IMR-90 (cell line): Measurements from ENCODE around the gene SGPL1. TPM values are rescaled to one million over a fixed set of nuclear protein-coding genes. Genes with fewer than 3 reads are reported as not detected.

Experiments used
- ATAC-seq: fragments of 200-7000 bp; cut with Tn5 transposase; 2 replicates; pipeline ENCODE4 v1.9.1; 2020; ENCODE audit warnings: low read depth, mild to moderate bottlenecking, moderate library complexity
- BruUV-seq: library from RNA; stranded (reverse); fragments of 400-500 nt; replicated peaks from 2 replicates; lab custom pipeline; 2021; lab: Mats Ljungman, UMichigan
- CTCF ChIA-PET: fragments of 300-600 bp; formaldehyde crosslinking; extraction: SDS; loops from one replicate; lab custom pipeline; 2021; ENCODE audit warnings: antibody characterized with exemption; lab: Yijun Ruan, JAX
- POLR2A ChIA-PET: fragments of 300-600 bp; sonication (Branson Sonifier 250); formaldehyde crosslinking; loops from one replicate; lab custom pipeline; 2022; ENCODE audit warnings: antibody characterized with exemption; ENCODE audit not compliant: unreplicated experiment; lab: Charles Lee
- DNase-seq: peaks from one replicate; pipeline ENCODE4 v3.0.0; 2013
- H2AFZ ChIP-seq: replicated peaks from 2 replicates; pipeline ENCODE3; 2013; ENCODE audit warnings: low read length, mild to moderate bottlenecking; ENCODE audit not compliant: poor library complexity
- H2AK5ac ChIP-seq: 2 replicates; pipeline ENCODE4 v1.6.1; 2013; ENCODE audit warnings: low read depth, low read length, inconsistent platforms
- H2AK9ac ChIP-seq: replicated peaks from 2 replicates; pipeline ENCODE3; 2013; ENCODE audit warnings: mild to moderate bottlenecking, low read depth, low read length, moderate library complexity; ENCODE audit not compliant: poor library complexity
- H2BK120ac ChIP-seq: 2 replicates; pipeline ENCODE4 v1.6.1; 2013; ENCODE audit warnings: low read depth, low read length, inconsistent platforms
- H2BK15ac ChIP-seq: 3 replicates; pipeline ENCODE4 v1.6.1; 2013; ENCODE audit warnings: low read depth, low read length, inconsistent platforms
- H2BK20ac ChIP-seq: 2 replicates; pipeline ENCODE4 v1.6.1; 2013; ENCODE audit warnings: low read depth, mild to moderate bottlenecking, inconsistent platforms, low read length, moderate library complexity
- H2BK5ac ChIP-seq: 2 replicates; pipeline ENCODE4 v1.6.1; 2013; ENCODE audit warnings: mild to moderate bottlenecking, low read depth, low read length, inconsistent platforms; ENCODE audit not compliant: poor library complexity, severe bottlenecking
- H3K14ac ChIP-seq: replicated peaks from 2 replicates; pipeline ENCODE4 v1.6.1; 2013; ENCODE audit warnings: low read depth, low read length, inconsistent platforms
- H3K18ac ChIP-seq: 2 replicates; pipeline ENCODE4 v1.6.1; 2013; ENCODE audit warnings: low read depth, low read length, control low read depth
- H3K23ac ChIP-seq: 2 replicates; pipeline ENCODE4 v1.6.1; 2013; ENCODE audit warnings: low read depth, low read length, inconsistent platforms
- H3K27ac ChIP-seq: 2 replicates; pipeline ENCODE4 v1.5.1; 2013; ENCODE audit warnings: mild to moderate bottlenecking, control low read depth, low read length; ENCODE audit not compliant: insufficient read depth
- H3K27me3 ChIP-seq: 2 replicates; pipeline ENCODE4 v1.6.1; 2013; ENCODE audit warnings: low read length; ENCODE audit not compliant: control insufficient read depth, insufficient read depth
- H3K36me3 ChIP-seq: 2 replicates; pipeline ENCODE4 v1.6.1; 2013; ENCODE audit warnings: low read length, mixed read lengths; ENCODE audit not compliant: control insufficient read depth, insufficient read depth
- H3K4ac ChIP-seq: 2 replicates; pipeline ENCODE4 v1.6.1; 2013; ENCODE audit warnings: low read depth, low read length, inconsistent platforms
- H3K4me1 ChIP-seq: 2 replicates; pipeline ENCODE4 v1.6.1; 2013; ENCODE audit warnings: low read length, mixed read lengths; ENCODE audit not compliant: control insufficient read depth, insufficient read depth
- H3K4me2 ChIP-seq: 2 replicates; pipeline ENCODE4 v1.6.1; 2013; ENCODE audit warnings: low read depth, mild to moderate bottlenecking, control low read depth, low read length, moderate library complexity
- H3K4me3 ChIP-seq: 2 replicates; pipeline ENCODE4 v1.5.1; 2013; ENCODE audit warnings: low read depth, mild to moderate bottlenecking, control low read depth, low read length, moderate library complexity; ENCODE audit not compliant: insufficient read depth
- H3K56ac ChIP-seq: 2 replicates; pipeline ENCODE4 v1.6.1; 2013; ENCODE audit warnings: low read length, inconsistent platforms; ENCODE audit not compliant: insufficient read depth; ENCODE audit errors: extremely low read depth
- H3K79me1 ChIP-seq, 2 experiments: 2 replicates each; pipeline ENCODE4 v1.6.1; 2013; ENCODE audit warnings: low read length in 2 of 2, inconsistent platforms in 1 of 2, low read depth in 1 of 2
- H3K9ac ChIP-seq: 2 replicates; pipeline ENCODE4 v1.6.1; 2013; ENCODE audit warnings: low read depth, low read length, control low read depth
- H3K9me1 ChIP-seq: 2 replicates; pipeline ENCODE4 v1.6.1; 2013; ENCODE audit warnings: low read length, inconsistent platforms; ENCODE audit not compliant: insufficient read depth
- H3K9me3 ChIP-seq: 2 replicates; pipeline ENCODE4 v1.6.1; 2013; ENCODE audit warnings: low read length; ENCODE audit not compliant: control insufficient read depth, insufficient read depth
- H4K20me1 ChIP-seq: 2 replicates; pipeline ENCODE4 v1.6.1; 2013; ENCODE audit warnings: low read length, inconsistent platforms; ENCODE audit not compliant: insufficient read depth
- H4K5ac ChIP-seq: 2 replicates; pipeline ENCODE4 v1.6.1; 2013; ENCODE audit warnings: mild to moderate bottlenecking, low read depth, low read length, control low read depth
- H4K8ac ChIP-seq, 2 experiments: 2 replicates each; pipeline ENCODE4 v1.6.1; 2013; ENCODE audit warnings: low read depth in 2 of 2, low read length in 2 of 2, control low read depth in 1 of 2, inconsistent platforms in 1 of 2
- H4K91ac ChIP-seq: 2 replicates; pipeline ENCODE4 v1.6.1; 2013; ENCODE audit warnings: low read depth, low read length, inconsistent platforms; ENCODE audit not compliant: insufficient read depth
- MXI1 ChIP-seq: IDR thresholded peaks from 2 replicates; pipeline ENCODE4 v1.6.1; 2012; ENCODE audit warnings: low read depth, mild to moderate bottlenecking, low read length, moderate library complexity, borderline replicate concordance
- SMC3 ChIP-seq: fragments of 150-350 bp; IDR thresholded peaks from 2 replicates; pipeline ENCODE4 v1.6.1; 2016; ENCODE audit warnings: low read depth, mild to moderate bottlenecking, antibody characterized with exemption, low read length, moderate library complexity
- WGBS, 2 experiments: methylation state at CpG; one replicate each; pipeline versions ENCODE4 v1.1.5 to v1.1.7; 2013; ENCODE audit warnings: missing lambda C conversion rate in 2 of 2; ENCODE audit not compliant: insufficient read length in 1 of 2; ENCODE audit errors: extremely low coverage in 2 of 2; 5-methylcytosine and 5-hydroxymethylcytosine counted together
- dilution Hi-C: fragments of 300-500 bp; cut with HindIII; formaldehyde crosslinking; loops from one replicate; pipeline ENCODE4 v1.14.3; 2018; ENCODE audit warnings: low sequenced_read_pairs; ENCODE audit not compliant: unreplicated experiment
- in situ Hi-C: fragments of 300-500 bp; cut with MboI; formaldehyde crosslinking; loops from 3 replicates; pipeline ENCODE4 v1.14.3; 2019; ENCODE audit warnings: low sequenced_read_pairs, inconsistent platforms, mixed read lengths
- intact Hi-C: fragments of 100-400 bp; cut with micrococcal nuclease; formaldehyde crosslinking; loops from 2 replicates; pipeline ENCODE4 v1.10.0; 2022
- polyA plus RNA-seq, 3 experiments: library from polyadenylated mRNA; depleted of rRNA; stranded (reverse); fragments of >200 nt; gene quantifications; 2 replicates each; pipeline ENCODE4 v1.2.3, GENCODE V29; 2012; ENCODE audit warnings: low replicate concordance in 1 of 3
- total RNA-seq: library from RNA; depleted of rRNA; stranded (reverse); fragments of >200 nt; gene quantifications from 2 replicates; pipeline ENCODE4 v1.2.3, GENCODE V29; 2012

SGPL1 gene
- total and polyA plus RNA-seq, 2 of the 4 experiments (the other 2 are of a cell fraction): 12.2 to 26.7 TPM

GRCh38 chr10:70838270-70838805 lies 22.6 kb downstream of the SGPL1 start:
- no peak overlapping the region for H2BK15ac ChIP-seq
- no peak overlapping the region for H3K4me3 ChIP-seq
- ATAC-seq: no peak
- H3K4me2 ChIP-seq: no peak overlapping the region
- dilution Hi-C loops (no loop called here), in situ Hi-C loops (no loop called here), intact Hi-C loops (no loop called here)
- no peak overlapping the region for H3K4ac ChIP-seq
- no peak for TF ChIP-seq MXI1
- TF ChIP-seq SMC3: no peak
- no peak overlapping the region for H4K5ac ChIP-seq
- peaks cover 11% of the 10 kb centered on the region for H3K4me1 ChIP-seq
- H3K23ac ChIP-seq: no peak overlapping the region
- H3K79me1 ChIP-seq: peaks cover 47 to 54% of the 10 kb centered on the region in 2 experiments
- no peak overlapping the region for H3K18ac ChIP-seq
- H3K27ac ChIP-seq: no peak overlapping the region
- peaks cover 3% of the 10 kb centered on the region for H3K9me3 ChIP-seq
- H3K36me3 ChIP-seq: peaks cover 4% of the 10 kb centered on the region; the same call in 1 of the 2 replicates
- BruUV-seq: no TSS peak
- WGBS, 2 experiments: 100% methylated on average over 2 of the region's 4 CpGs; no CpG with 5 or more reads in 1 of the 2 experiments
- no peaks in the 10 kb centered on the region for H3K27me3 ChIP-seq
- no peak overlapping the region for H3K14ac ChIP-seq
- no peak overlapping the region for H3K9ac ChIP-seq
- no peak overlapping the region for H2BK5ac ChIP-seq
- H2BK20ac ChIP-seq: no peak overlapping the region
- H4K8ac ChIP-seq: no peak overlapping the region
- POLR2A ChIA-PET: no interaction called here
- no peak overlapping the region for H3K56ac ChIP-seq
- H3K9me1 ChIP-seq: peaks cover 13% of the 10 kb centered on the region; the same call in 1 of the 2 replicates
- no peak overlapping the region for H4K91ac ChIP-seq
- CTCF ChIA-PET: no interaction called here
- 0 out of 2 replicates have a peak, but pooled peaks cover 3% of the 10 kb centered on the region for H4K20me1 ChIP-seq
- H2AFZ ChIP-seq: no peak overlapping the region
- DNase-seq: no peak
- H2BK120ac ChIP-seq: no peak overlapping the region
- no peak overlapping the region for H2AK9ac ChIP-seq
- H2AK5ac ChIP-seq: no peak overlapping the region
